ENCODE measurements around the gene FOXO1.
"Not testable (repeated sequence)": the region's sequence is repeated elsewhere in the genome, so short reads cannot be mapped to it uniquely, and the experiment has no call there.

FOXO1 gene

GRCh38 chr13:40664350-40665125 is 1.9 kb downstream of the FOXO1 start:
- peak; percentile 77 for DNase-seq (ENCODE audit: extremely low read depth, insufficient read length)
- no peaks in the 10 kb centered on the region for H3K36me3 ChIP-seq (ENCODE audit: control insufficient read depth, insufficient read depth, low read length)
- H3K27me3 ChIP-seq (replicated peaks; ENCODE audit: control insufficient read depth, insufficient read depth, low read length): no peaks in the 10 kb centered on the region
- peak overlapping the region; percentile 80 for H3K4me3 ChIP-seq (replicated peaks; ENCODE audit: low read depth, low read length)
- no peak for TF ChIP-seq CTCF (IDR thresholded peaks at IDR 0.05; ENCODE audit: insufficient read depth, low read length, poor library complexity, severe bottlenecking)

DNA sequence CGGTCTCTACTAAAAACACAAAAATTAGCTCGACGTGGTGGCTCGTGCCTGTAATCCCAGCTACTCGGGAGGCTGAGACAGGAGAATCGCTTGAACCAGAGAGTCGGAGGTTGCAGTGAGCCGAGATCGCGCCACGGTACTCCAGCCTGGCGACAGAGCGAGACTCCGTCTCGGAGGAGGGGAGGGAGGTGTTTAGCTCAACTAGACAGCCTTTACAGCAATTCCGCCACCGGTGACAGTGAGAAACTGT is 2.4 kb downstream of the FOXO1 start:
- not testable (repeated sequence) for H3K27me3 ChIP-seq (replicated peaks; ENCODE audit: control insufficient read depth, insufficient read depth, low read length); DNase-seq (ENCODE audit: extremely low read depth, insufficient read length); H3K36me3 ChIP-seq (ENCODE audit: control insufficient read depth, insufficient read depth, low read length)
- peak overlapping the region; percentile 80 for H3K4me3 ChIP-seq (replicated peaks; ENCODE audit: low read depth, low read length)

DNA sequence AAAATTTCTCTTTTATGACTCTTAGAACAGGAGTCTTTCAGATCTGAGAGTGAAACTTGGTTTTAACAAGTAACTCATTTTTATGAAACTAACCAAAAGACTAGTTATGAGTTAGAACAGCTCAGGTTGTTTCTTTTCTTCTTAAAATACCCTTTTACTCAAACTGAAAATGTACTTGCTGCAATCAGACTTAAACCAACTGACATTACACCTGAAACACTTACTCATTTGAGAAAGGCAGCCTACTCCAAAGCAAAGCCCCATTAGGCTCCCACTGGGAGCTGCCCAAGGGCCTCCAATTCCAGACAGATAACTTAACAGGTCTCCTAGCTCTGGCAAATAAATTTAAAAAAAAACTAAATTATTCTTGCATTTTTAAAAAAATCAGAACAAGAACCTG is 3.6 kb downstream of the FOXO1 start:
- DNase-seq (ENCODE audit: extremely low read depth, insufficient read length): peak; percentile 72
- no peak for TF ChIP-seq CTCF (IDR thresholded peaks at IDR 0.05; ENCODE audit: insufficient read depth, low read length, poor library complexity, severe bottlenecking)
- H3K27me3 ChIP-seq (replicated peaks; ENCODE audit: control insufficient read depth, insufficient read depth, low read length): no peaks in the 10 kb centered on the region
- no peaks in the 10 kb centered on the region for H3K36me3 ChIP-seq (ENCODE audit: control insufficient read depth, insufficient read depth, low read length)
- peak overlapping the region; percentile 80 for H3K4me3 ChIP-seq (replicated peaks; ENCODE audit: low read depth, low read length)

- no peak for DNase-seq (ENCODE audit: extremely low read depth, insufficient read length)
- Histone ChIP-seq H3K36me3 (ENCODE audit: control insufficient read depth, insufficient read depth, low read length) (no peaks in the 10 kb centered on the region), H3K27me3 (replicated peaks; ENCODE audit: control insufficient read depth, insufficient read depth, low read length) (no peaks in the 10 kb centered on the region), H3K4me3 (replicated peaks; ENCODE audit: low read depth, low read length) (peak overlapping the region; percentile 45)
- no peak for TF ChIP-seq CTCF (IDR thresholded peaks at IDR 0.05; ENCODE audit: insufficient read depth, low read length, poor library complexity, severe bottlenecking)
Measured at GRCh38 chr13:40661875-40662665, 4.4 kb downstream of the FOXO1 start.

- no peak for TF ChIP-seq CTCF (IDR thresholded peaks at IDR 0.05; ENCODE audit: insufficient read depth, low read length, poor library complexity, severe bottlenecking)
- no peak for DNase-seq (ENCODE audit: extremely low read depth, insufficient read length)
- no peak overlapping the region for H3K4me3 ChIP-seq (replicated peaks; ENCODE audit: low read depth, low read length)
- H3K27me3 ChIP-seq (replicated peaks; ENCODE audit: control insufficient read depth, insufficient read depth, low read length): no peaks in the 10 kb centered on the region
- no peaks in the 10 kb centered on the region for H3K36me3 ChIP-seq (ENCODE audit: control insufficient read depth, insufficient read depth, low read length)
Measured at GRCh38 chr13:40660692-40661091, 5.7 kb downstream of the FOXO1 start.

DNA sequence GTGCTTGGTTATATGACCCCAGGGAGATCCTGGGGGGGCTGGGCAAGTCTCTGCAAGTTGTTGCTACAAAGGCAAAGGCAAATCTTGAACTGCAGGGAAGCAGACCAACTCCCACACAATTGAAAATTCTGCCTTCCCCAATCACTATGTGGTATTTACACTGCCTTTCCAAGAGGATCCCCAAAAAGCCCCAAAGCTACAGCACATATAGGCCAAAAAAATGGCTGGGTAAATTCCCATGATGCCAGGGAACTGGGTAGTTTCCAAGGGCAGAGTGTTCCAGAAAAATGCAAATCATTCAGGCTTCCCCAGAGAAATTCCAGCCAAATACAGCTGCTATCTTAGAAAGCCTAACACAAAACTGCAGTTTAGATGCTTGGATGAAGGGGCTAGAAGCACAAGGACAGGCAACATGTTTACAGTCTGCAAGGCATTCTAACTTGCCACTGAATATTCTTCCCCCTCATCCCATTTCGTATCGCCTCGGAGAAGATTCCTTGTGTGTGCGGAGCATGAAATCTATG is 6.2 kb downstream of the FOXO1 start:
- H3K27me3 ChIP-seq (replicated peaks; ENCODE audit: control insufficient read depth, insufficient read depth, low read length): no peaks in the 10 kb centered on the region
- H3K36me3 ChIP-seq (ENCODE audit: control insufficient read depth, insufficient read depth, low read length): no peaks in the 10 kb centered on the region
- no peak for TF ChIP-seq CTCF (IDR thresholded peaks at IDR 0.05; ENCODE audit: insufficient read depth, low read length, poor library complexity, severe bottlenecking)
- no peak overlapping the region for H3K4me3 ChIP-seq (replicated peaks; ENCODE audit: low read depth, low read length)
- DNase-seq (ENCODE audit: extremely low read depth, insufficient read length): no peak
